HG02678 (cell line): ENCODE results near the gene HS1BP3.

Source experiments
- ATAC-seq: cut with Tn5 transposase; IDR thresholded peaks from one replicate; pipeline ENCODE4 v1.9.1; 2021; ENCODE audit warnings: mild to moderate bottlenecking, moderate library complexity; ENCODE audit not compliant: unreplicated experiment

HS1BP3 gene

GRCh38 chr2:20574930-20575329, 76.0 kb downstream of the HS1BP3 start:
- no peak for ATAC-seq

GRCh38 chr2:20574423-20574911, 76.4 kb downstream of the HS1BP3 start:
- no peak for ATAC-seq

GRCh38 chr2:20573620-20574422, 77.1 kb downstream of the HS1BP3 start:
- no peak for ATAC-seq

- no peak for ATAC-seq
Measured at GRCh38 chr2:20572221-20572620, 78.7 kb downstream of the HS1BP3 start.

GRCh38 chr2:20571644-20572215, 79.2 kb downstream of the HS1BP3 start:
- ATAC-seq = no peak

GRCh38 chr2:20571231-20571630, 79.7 kb downstream of the HS1BP3 start:
- no peak for ATAC-seq

GRCh38 chr2:20570249-20570648, 80.6 kb downstream of the HS1BP3 start:
- no peak for ATAC-seq

- no peak for ATAC-seq
Measured at GRCh38 chr2:20569464-20570223, 81.3 kb downstream of the HS1BP3 start.

- no peak for ATAC-seq
Measured at GRCh38 chr2:20568501-20569463, 82.1 kb downstream of the HS1BP3 start.

GRCh38 chr2:20567926-20568179, 83.0 kb downstream of the HS1BP3 start:
- ATAC-seq = no peak
